GM23338 (cell line): Measurements from ENCODE around the gene THADA. TPM values are rescaled to one million over a fixed set of nuclear protein-coding genes. Genes with fewer than 3 reads are reported as not detected.
A peak's percentile ranks its signal among the peaks of the same experiment; 100 is the strongest.

ENCODE experiments used
- ATAC-seq: fragments of 200-7000 bp; cut with Tn5 transposase; 3 replicates; pipeline ENCODE4 v1.9.1; 2020
- DNase-seq: peaks from one replicate; pipeline ENCODE4 v3.0.0-alpha.2; 2015; ENCODE audit warnings: low spot score
- H2AFZ ChIP-seq: fragments of 200-600 bp; sonication (generic); 2 replicates; pipeline ENCODE4 v1.8.0; 2016; ENCODE audit warnings: antibody characterized with exemption, mild to moderate bottlenecking, moderate library complexity
- H3F3A ChIP-seq: fragments of 200-600 bp; sonication (generic); replicated peaks from 2 replicates; pipeline ENCODE4 v1.8.0; 2017; ENCODE audit warnings: antibody characterized with exemption, mixed run types, low read depth
- H3K27ac ChIP-seq: fragments of 200-600 bp; sonication (generic); 2 replicates; pipeline ENCODE4 v1.6.1; 2016; ENCODE audit warnings: low read depth
- H3K27me3 ChIP-seq: fragments of 200-600 bp; sonication (generic); 2 replicates; pipeline ENCODE4 v1.8.0; 2016; ENCODE audit warnings: mild to moderate bottlenecking, mixed run types, moderate library complexity; ENCODE audit not compliant: insufficient read depth
- H3K36me3 ChIP-seq: fragments of 200-600 bp; sonication (generic); 2 replicates; pipeline ENCODE4 v1.8.0; 2016; ENCODE audit warnings: mild to moderate bottlenecking; ENCODE audit not compliant: insufficient read depth
- H3K4me1 ChIP-seq: fragments of 200-600 bp; sonication (generic); 2 replicates; pipeline ENCODE4 v1.8.0; 2016; ENCODE audit warnings: mild to moderate bottlenecking, moderate library complexity; ENCODE audit not compliant: insufficient read depth
- H3K4me2 ChIP-seq: fragments of 200-600 bp; sonication (generic); 2 replicates; pipeline ENCODE4 v1.7.1; 2017; ENCODE audit warnings: mixed run types
- H3K4me3 ChIP-seq: fragments of 200-600 bp; sonication (generic); 2 replicates; pipeline ENCODE4 v1.6.1; 2016; ENCODE audit warnings: mixed run types
- H3K79me2 ChIP-seq: fragments of 200-600 bp; sonication (generic); replicated peaks from 2 replicates; pipeline ENCODE4 v1.8.0; 2017; ENCODE audit warnings: mild to moderate bottlenecking; ENCODE audit not compliant: insufficient read depth
- H3K9me2 ChIP-seq: fragments of 200-600 bp; sonication (generic); 2 replicates; pipeline ENCODE4 v1.8.0; 2017; ENCODE audit not compliant: insufficient read depth
- H4K20me1 ChIP-seq: fragments of 200-600 bp; sonication (generic); replicated peaks from 2 replicates; pipeline ENCODE4 v1.8.0; 2017; ENCODE audit warnings: mild to moderate bottlenecking; ENCODE audit not compliant: insufficient read depth
- H3K27ac Mint-ChIP-seq: 2 replicates; pipeline ENCODE4 v1.8.0; 2020; ENCODE audit warnings: inconsistent platforms, mild to moderate bottlenecking, moderate library complexity, mixed read lengths
- H3K27me3 Mint-ChIP-seq: 3 replicates; pipeline ENCODE4 v1.8.0; 2022; ENCODE audit warnings: low read depth, mild to moderate bottlenecking, moderate library complexity, mixed read lengths, inconsistent platforms; ENCODE audit not compliant: insufficient read depth, poor library complexity
- H3K36me3 Mint-ChIP-seq: 3 replicates; pipeline ENCODE4 v1.8.0; 2021; ENCODE audit warnings: low read depth, mild to moderate bottlenecking, inconsistent platforms, moderate library complexity, mixed read lengths
- H3K4me1 Mint-ChIP-seq: 3 replicates; pipeline ENCODE4 v1.8.0; 2020; ENCODE audit warnings: mild to moderate bottlenecking, inconsistent platforms, mixed read lengths
- H3K4me3 Mint-ChIP-seq: 3 replicates; pipeline ENCODE4 v1.8.0; 2021; ENCODE audit warnings: moderate library complexity, mild to moderate bottlenecking, inconsistent platforms, mixed read lengths
- H3K9me3 Mint-ChIP-seq: 3 replicates; pipeline ENCODE4 v1.8.0; 2020; ENCODE audit warnings: moderate library complexity, mild to moderate bottlenecking, inconsistent platforms, mixed read lengths
- CREB1 ChIP-seq: fragments of 250-450 bp; sonication (Bioruptor Pico); IDR thresholded peaks from 2 replicates; pipeline ENCODE4 v1.5.0; 2020; ENCODE audit warnings: low read depth, mild to moderate bottlenecking, moderate library complexity
- EZH2phosphoT487 ChIP-seq: fragments of 200-600 bp; sonication (generic); IDR thresholded peaks from one replicate; pipeline ENCODE4 v1.8.1; 2018; ENCODE audit warnings: antibody characterized with exemption; ENCODE audit not compliant: unreplicated experiment
- NANOG ChIP-seq: IDR thresholded peaks from 2 replicates; pipeline ENCODE4 v1.6.1; 2016; ENCODE audit warnings: antibody characterized with exemption, borderline replicate concordance
- POLR2AphosphoS5 ChIP-seq: IDR thresholded peaks from 2 replicates; pipeline ENCODE4 v1.6.1; 2016; ENCODE audit warnings: antibody characterized with exemption, low read depth
- ZNF114 ChIP-seq: fragments of 250-450 bp; sonication (Bioruptor Pico); IDR thresholded peaks from 2 replicates; pipeline ENCODE4 v1.5.0; 2020; ENCODE audit warnings: mild to moderate bottlenecking, moderate library complexity
- ZNF331 ChIP-seq: fragments of 250-450 bp; sonication (Bioruptor Pico); IDR thresholded peaks from 2 replicates; pipeline ENCODE4 v1.5.0; 2020; ENCODE audit warnings: low read depth, mild to moderate bottlenecking, moderate library complexity
- polyA plus RNA-seq: library from polyadenylated mRNA; unstranded; fragments of >200 nt; fragmentation: Nextera tagmentation; extraction: Ambion mirVana; gene quantifications from 2 replicates; pipeline ENCODE4 v1.2.1, GENCODE V29; 2016
- total RNA-seq: library from RNA; depleted of rRNA; stranded (reverse); fragments of >200 nt; shearing (Covaris generic); gene quantifications from 2 replicates; pipeline ENCODE4 v1.2.3, GENCODE V29; 2014
- TF ChIP-seq, protein P1 (sequence below): fragments of 250-450 bp; sonication (Bioruptor Pico); IDR thresholded peaks from 2 replicates; pipeline ENCODE4 v1.5.0; 2020; ENCODE audit warnings: mild to moderate bottlenecking, moderate library complexity
- TF ChIP-seq, protein P2 (sequence below): IDR thresholded peaks from one replicate; pipeline ENCODE4 v1.6.1; 2018; ENCODE audit warnings: antibody characterized with exemption; ENCODE audit not compliant: unreplicated experiment

Gene THADA
- total and polyA plus RNA-seq, 2 experiments from 2014 or later: 17.0 to 30.7 TPM

DNA sequence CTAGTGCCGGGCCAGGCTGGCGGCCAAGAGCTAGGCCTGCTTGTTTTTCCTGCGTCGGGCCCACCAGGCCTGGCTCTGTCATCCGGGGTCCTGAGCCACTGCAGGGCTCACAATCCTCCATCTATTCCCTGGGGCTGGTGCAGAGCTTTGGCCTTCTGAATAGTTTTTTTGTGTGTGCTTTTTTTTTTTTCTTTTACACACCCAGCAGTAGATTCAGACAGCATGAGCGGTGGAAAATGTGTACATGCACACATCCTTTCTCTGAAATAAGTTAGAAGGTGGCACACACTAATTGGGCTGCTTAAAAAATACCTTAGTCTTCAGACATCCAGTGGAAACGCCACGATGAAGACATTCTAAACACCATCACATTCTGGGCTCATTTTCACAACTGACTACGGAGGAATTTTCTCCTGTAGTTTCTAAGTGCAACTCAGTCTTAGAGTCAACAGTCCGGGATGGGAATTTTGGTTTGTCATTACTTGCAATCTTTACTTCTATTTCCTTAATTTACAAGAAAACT lies 375.5 kb downstream of the THADA start:
- no peak for DNase-seq
- Mint-ChIP-seq H3K36me3 (peaks cover 34% of the 10 kb centered on the region), H3K9me3 (no peaks in the 10 kb centered on the region; the same call in 2 of the 3 replicates), H3K4me1 (peaks cover 66% of the 10 kb centered on the region), H3K27ac (peak overlapping the region; percentile 77), H3K4me3 (peak overlapping the region; percentile 77), H3K27me3 (peaks cover 19% of the 10 kb centered on the region)
- peaks cover 63% of the 10 kb centered on the region for H3K4me1 ChIP-seq
- no peaks in the 10 kb centered on the region for H3K9me2 ChIP-seq
- H3K4me2 ChIP-seq: peak overlapping the region; percentile 79
- peaks cover 8% of the 10 kb centered on the region for H4K20me1 ChIP-seq
- H3K27ac ChIP-seq: peak overlapping the region; percentile 96
- TF ChIP-seq ZNF114 (no peak), EZH2phosphoT487 (no peak), ZNF331 (no peak), NANOG (no peak), POLR2AphosphoS5 (no peak), CREB1 (no peak)
- TF ChIP-seq, protein P1, sequence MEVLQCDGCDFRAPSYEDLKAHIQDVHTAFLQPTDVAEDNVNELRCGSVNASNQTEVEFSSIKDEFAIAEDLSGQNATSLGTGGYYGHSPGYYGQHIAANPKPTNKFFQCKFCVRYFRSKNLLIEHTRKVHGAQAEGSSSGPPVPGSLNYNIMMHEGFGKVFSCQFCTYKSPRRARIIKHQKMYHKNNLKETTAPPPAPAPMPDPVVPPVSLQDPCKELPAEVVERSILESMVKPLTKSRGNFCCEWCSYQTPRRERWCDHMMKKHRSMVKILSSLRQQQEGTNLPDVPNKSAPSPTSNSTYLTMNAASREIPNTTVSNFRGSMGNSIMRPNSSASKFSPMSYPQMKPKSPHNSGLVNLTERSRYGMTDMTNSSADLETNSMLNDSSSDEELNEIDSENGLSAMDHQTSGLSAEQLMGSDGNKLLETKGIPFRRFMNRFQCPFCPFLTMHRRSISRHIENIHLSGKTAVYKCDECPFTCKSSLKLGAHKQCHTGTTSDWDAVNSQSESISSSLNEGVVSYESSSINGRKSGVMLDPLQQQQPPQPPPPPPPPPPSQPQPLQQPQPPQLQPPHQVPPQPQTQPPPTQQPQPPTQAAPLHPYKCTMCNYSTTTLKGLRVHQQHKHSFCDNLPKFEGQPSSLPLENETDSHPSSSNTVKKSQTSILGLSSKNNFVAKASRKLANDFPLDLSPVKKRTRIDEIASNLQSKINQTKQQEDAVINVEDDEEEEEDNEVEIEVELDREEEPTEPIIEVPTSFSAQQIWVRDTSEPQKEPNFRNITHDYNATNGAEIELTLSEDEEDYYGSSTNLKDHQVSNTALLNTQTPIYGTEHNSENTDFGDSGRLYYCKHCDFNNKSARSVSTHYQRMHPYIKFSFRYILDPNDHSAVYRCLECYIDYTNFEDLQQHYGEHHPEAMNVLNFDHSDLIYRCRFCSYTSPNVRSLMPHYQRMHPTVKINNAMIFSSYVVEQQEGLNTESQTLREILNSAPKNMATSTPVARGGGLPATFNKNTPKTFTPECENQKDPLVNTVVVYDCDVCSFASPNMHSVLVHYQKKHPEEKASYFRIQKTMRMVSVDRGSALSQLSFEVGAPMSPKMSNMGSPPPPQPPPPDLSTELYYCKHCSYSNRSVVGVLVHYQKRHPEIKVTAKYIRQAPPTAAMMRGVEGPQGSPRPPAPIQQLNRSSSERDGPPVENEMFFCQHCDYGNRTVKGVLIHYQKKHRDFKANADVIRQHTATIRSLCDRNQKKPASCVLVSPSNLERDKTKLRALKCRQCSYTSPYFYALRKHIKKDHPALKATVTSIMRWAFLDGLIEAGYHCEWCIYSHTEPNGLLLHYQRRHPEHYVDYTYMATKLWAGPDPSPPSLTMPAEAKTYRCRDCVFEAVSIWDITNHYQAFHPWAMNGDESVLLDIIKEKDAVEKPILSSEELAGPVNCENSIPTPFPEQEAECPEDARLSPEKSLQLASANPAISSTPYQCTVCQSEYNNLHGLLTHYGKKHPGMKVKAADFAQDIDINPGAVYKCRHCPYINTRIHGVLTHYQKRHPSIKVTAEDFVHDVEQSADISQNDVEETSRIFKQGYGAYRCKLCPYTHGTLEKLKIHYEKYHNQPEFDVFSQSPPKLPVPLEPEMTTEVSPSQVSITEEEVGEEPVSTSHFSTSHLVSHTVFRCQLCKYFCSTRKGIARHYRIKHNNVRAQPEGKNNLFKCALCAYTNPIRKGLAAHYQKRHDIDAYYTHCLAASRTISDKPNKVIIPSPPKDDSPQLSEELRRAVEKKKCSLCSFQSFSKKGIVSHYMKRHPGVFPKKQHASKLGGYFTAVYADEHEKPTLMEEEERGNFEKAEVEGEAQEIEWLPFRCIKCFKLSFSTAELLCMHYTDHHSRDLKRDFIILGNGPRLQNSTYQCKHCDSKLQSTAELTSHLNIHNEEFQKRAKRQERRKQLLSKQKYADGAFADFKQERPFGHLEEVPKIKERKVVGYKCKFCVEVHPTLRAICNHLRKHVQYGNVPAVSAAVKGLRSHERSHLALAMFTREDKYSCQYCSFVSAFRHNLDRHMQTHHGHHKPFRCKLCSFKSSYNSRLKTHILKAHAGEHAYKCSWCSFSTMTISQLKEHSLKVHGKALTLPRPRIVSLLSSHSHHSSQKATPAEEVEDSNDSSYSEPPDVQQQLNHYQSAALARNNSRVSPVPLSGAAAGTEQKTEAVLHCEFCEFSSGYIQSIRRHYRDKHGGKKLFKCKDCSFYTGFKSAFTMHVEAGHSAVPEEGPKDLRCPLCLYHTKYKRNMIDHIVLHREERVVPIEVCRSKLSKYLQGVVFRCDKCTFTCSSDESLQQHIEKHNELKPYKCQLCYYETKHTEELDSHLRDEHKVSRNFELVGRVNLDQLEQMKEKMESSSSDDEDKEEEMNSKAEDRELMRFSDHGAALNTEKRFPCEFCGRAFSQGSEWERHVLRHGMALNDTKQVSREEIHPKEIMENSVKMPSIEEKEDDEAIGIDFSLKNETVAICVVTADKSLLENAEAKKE (CRISPR knock-in tag): no peak
- TF ChIP-seq, protein P2, sequence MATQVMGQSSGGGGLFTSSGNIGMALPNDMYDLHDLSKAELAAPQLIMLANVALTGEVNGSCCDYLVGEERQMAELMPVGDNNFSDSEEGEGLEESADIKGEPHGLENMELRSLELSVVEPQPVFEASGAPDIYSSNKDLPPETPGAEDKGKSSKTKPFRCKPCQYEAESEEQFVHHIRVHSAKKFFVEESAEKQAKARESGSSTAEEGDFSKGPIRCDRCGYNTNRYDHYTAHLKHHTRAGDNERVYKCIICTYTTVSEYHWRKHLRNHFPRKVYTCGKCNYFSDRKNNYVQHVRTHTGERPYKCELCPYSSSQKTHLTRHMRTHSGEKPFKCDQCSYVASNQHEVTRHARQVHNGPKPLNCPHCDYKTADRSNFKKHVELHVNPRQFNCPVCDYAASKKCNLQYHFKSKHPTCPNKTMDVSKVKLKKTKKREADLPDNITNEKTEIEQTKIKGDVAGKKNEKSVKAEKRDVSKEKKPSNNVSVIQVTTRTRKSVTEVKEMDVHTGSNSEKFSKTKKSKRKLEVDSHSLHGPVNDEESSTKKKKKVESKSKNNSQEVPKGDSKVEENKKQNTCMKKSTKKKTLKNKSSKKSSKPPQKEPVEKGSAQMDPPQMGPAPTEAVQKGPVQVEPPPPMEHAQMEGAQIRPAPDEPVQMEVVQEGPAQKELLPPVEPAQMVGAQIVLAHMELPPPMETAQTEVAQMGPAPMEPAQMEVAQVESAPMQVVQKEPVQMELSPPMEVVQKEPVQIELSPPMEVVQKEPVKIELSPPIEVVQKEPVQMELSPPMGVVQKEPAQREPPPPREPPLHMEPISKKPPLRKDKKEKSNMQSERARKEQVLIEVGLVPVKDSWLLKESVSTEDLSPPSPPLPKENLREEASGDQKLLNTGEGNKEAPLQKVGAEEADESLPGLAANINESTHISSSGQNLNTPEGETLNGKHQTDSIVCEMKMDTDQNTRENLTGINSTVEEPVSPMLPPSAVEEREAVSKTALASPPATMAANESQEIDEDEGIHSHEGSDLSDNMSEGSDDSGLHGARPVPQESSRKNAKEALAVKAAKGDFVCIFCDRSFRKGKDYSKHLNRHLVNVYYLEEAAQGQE: no peak
- ATAC-seq: peak; percentile 7
- peaks cover 45% of the 10 kb centered on the region for H3F3A ChIP-seq
- H3K4me3 ChIP-seq: peak overlapping the region; percentile 97
- peaks cover 15% of the 10 kb centered on the region; the same call in 1 of the 2 replicates for H3K36me3 ChIP-seq
- no peak overlapping the region for H2AFZ ChIP-seq
- H3K27me3 ChIP-seq: no peaks in the 10 kb centered on the region
- peaks cover 33% of the 10 kb centered on the region for H3K79me2 ChIP-seq
